ENCODE results near the gene FMN1.

FMN1 gene

GRCh38 chr15:32818758-32819447, 375.6 kb downstream of the FMN1 start:
- no peak for TF ChIP-seq REST (IDR thresholded peaks at IDR 0.05; ENCODE audit: low read depth)
- no peak for TF ChIP-seq TEAD4 (IDR thresholded peaks at IDR 0.05)
- peak; percentile 22; the same call in 1 of the 2 replicates for TF ChIP-seq MAX (IDR thresholded peaks at IDR 0.05)
- TF ChIP-seq NFIC (IDR thresholded peaks at IDR 0.05): no peak
- no peak for TF ChIP-seq FOXM1 (IDR thresholded peaks at IDR 0.05; ENCODE audit: borderline replicate concordance, low read depth)
- TF ChIP-seq CEBPB (IDR thresholded peaks at IDR 0.05): no peak
- TF ChIP-seq EP300 (IDR thresholded peaks at IDR 0.05; ENCODE audit: borderline replicate concordance): peak; percentile 35; the same call in 1 of the 2 replicates
- no peak for TF ChIP-seq RAD21 (IDR thresholded peaks at IDR 0.05; ENCODE audit: low read depth)
- no peak for TF ChIP-seq CREB1 (IDR thresholded peaks at IDR 0.05; ENCODE audit: low read depth)
- TF ChIP-seq TCF12 (IDR thresholded peaks at IDR 0.05; ENCODE audit: low read depth): no peak
- TF ChIP-seq USF1 (IDR thresholded peaks at IDR 0.05): no peak
- no peak for TF ChIP-seq ZBTB7A (IDR thresholded peaks at IDR 0.05; ENCODE audit: low read depth)

- TF ChIP-seq EP300 (IDR thresholded peaks at IDR 0.05; ENCODE audit: borderline replicate concordance) (no peak), CEBPB (IDR thresholded peaks at IDR 0.05) (no peak), EGR1 (IDR thresholded peaks at IDR 0.05) (no peak), TAF1 (IDR thresholded peaks at IDR 0.05; ENCODE audit: low read depth) (no peak), TCF12 (IDR thresholded peaks at IDR 0.05; ENCODE audit: low read depth) (no peak), TEAD4 (IDR thresholded peaks at IDR 0.05) (no peak), REST (IDR thresholded peaks at IDR 0.05; ENCODE audit: low read depth) (no peak), FOXM1 (IDR thresholded peaks at IDR 0.05; ENCODE audit: borderline replicate concordance, low read depth) (no peak), ZBTB7A (IDR thresholded peaks at IDR 0.05; ENCODE audit: low read depth) (no peak), NFIC (IDR thresholded peaks at IDR 0.05) (no peak), YY1 (IDR thresholded peaks at IDR 0.05; ENCODE audit: low read depth) (no peak), CREB1 (IDR thresholded peaks at IDR 0.05; ENCODE audit: low read depth) (no peak), RAD21 (IDR thresholded peaks at IDR 0.05; ENCODE audit: low read depth) (no peak), USF1 (IDR thresholded peaks at IDR 0.05) (no peak), MAX (IDR thresholded peaks at IDR 0.05) (no peak)
These were observed 376.9 kb downstream of the FMN1 start for GRCh38 chr15:32817577-32817976.

GRCh38 chr15:32807331-32807730, 387.2 kb downstream of the FMN1 start:
- no peak for TF ChIP-seq TAF1 (IDR thresholded peaks at IDR 0.05; ENCODE audit: low read depth)
- TF ChIP-seq CREB1 (IDR thresholded peaks at IDR 0.05; ENCODE audit: low read depth): no peak
- TF ChIP-seq USF1 (IDR thresholded peaks at IDR 0.05): no peak
- no peak for TF ChIP-seq YY1 (IDR thresholded peaks at IDR 0.05; ENCODE audit: low read depth)
- TF ChIP-seq RAD21 (IDR thresholded peaks at IDR 0.05; ENCODE audit: low read depth): no peak
- TF ChIP-seq FOXM1 (IDR thresholded peaks at IDR 0.05; ENCODE audit: borderline replicate concordance, low read depth): no peak

GRCh38 chr15:32803631-32804030, 390.9 kb downstream of the FMN1 start:
- TF ChIP-seq TAF1 (IDR thresholded peaks at IDR 0.05; ENCODE audit: low read depth) (no peak), EP300 (IDR thresholded peaks at IDR 0.05; ENCODE audit: borderline replicate concordance) (no peak), EGR1 (IDR thresholded peaks at IDR 0.05) (no peak), TEAD4 (IDR thresholded peaks at IDR 0.05) (no peak), FOXM1 (IDR thresholded peaks at IDR 0.05; ENCODE audit: borderline replicate concordance, low read depth) (no peak), ZBTB7A (IDR thresholded peaks at IDR 0.05; ENCODE audit: low read depth) (no peak), MAX (IDR thresholded peaks at IDR 0.05) (no peak), RAD21 (IDR thresholded peaks at IDR 0.05; ENCODE audit: low read depth) (no peak), TCF12 (IDR thresholded peaks at IDR 0.05; ENCODE audit: low read depth) (no peak), USF1 (IDR thresholded peaks at IDR 0.05) (no peak), REST (IDR thresholded peaks at IDR 0.05; ENCODE audit: low read depth) (no peak), YY1 (IDR thresholded peaks at IDR 0.05; ENCODE audit: low read depth) (no peak), CREB1 (IDR thresholded peaks at IDR 0.05; ENCODE audit: low read depth) (no peak), CEBPB (IDR thresholded peaks at IDR 0.05) (no peak), NFIC (IDR thresholded peaks at IDR 0.05) (no peak)

All from Ishikawa (cell line).